AG10803 (cell line): ENCODE measurements around the gene MYO18B.

Source experiments
- DNase-seq: peaks from one replicate; pipeline ENCODE4 v3.0.0; 2010; ENCODE audit warnings: low read depth
- H3K4me3 ChIP-seq: 2 replicates; pipeline ENCODE4 v1.5.1; 2011; ENCODE audit warnings: mild to moderate bottlenecking, low read length, control low read depth
- CTCF ChIP-seq: conservative IDR thresholded peaks from 2 replicates; pipeline ENCODE4 v1.5.1; 2011; ENCODE audit warnings: mild to moderate bottlenecking, low read length, control low read depth, inconsistent platforms

Gene MYO18B

DNA sequence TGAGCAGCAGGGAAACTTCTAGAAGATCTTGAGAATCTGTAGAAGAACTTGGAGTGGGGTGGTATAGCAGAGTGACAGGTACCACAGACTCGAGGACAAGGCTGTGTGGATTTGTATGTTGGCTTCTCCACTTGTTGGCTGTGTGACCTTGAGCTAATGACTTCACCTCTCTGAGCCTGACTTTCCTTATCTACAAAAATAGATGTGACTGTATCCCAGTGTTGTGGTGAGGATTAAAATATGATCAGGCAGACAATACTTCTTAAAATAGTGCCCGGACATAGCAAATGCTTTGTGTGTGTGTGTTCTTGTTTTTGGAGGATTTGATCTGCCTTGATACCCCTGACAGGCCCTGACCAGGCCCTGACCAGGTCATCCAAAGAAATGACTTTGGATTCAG is 40.8 kb downstream of the MYO18B start:
- no peak for TF ChIP-seq CTCF
- DNase-seq, result no peak
- no peak overlapping the region for H3K4me3 ChIP-seq

- TF ChIP-seq CTCF, result no peak
- no peak for DNase-seq
- no peak overlapping the region for H3K4me3 ChIP-seq
Observed at GRCh38 chr22:25783856-25784255, 41.9 kb downstream of the MYO18B start.

GRCh38 chr22:25786165-25786564 is 44.2 kb downstream of the MYO18B start:
- DNase-seq, result no peak
- no peak overlapping the region for H3K4me3 ChIP-seq
- TF ChIP-seq CTCF, result no peak

- no peak for DNase-seq
- no peak overlapping the region for H3K4me3 ChIP-seq
- TF ChIP-seq CTCF, result no peak
Observed at GRCh38 chr22:25791556-25791955, 49.6 kb downstream of the MYO18B start.

GRCh38 chr22:25795478-25795877 is 53.5 kb downstream of the MYO18B start:
- no peak overlapping the region for H3K4me3 ChIP-seq
- DNase-seq, result no peak
- no peak for TF ChIP-seq CTCF

- no peak for DNase-seq
- no peak for TF ChIP-seq CTCF
- H3K4me3 ChIP-seq, result no peak overlapping the region
Observed at GRCh38 chr22:25797498-25798290, 55.7 kb downstream of the MYO18B start.

- no peak for DNase-seq
- no peak for TF ChIP-seq CTCF
- H3K4me3 ChIP-seq, result no peak overlapping the region
Observed at GRCh38 chr22:25800766-25801165, 58.8 kb downstream of the MYO18B start.
